HG03095 (cell line): ENCODE data around the gene CYP46A1.

Source experiments
- ATAC-seq: cut with Tn5 transposase; IDR thresholded peaks from one replicate; pipeline ENCODE4 v1.9.1; 2021; ENCODE audit warnings: moderate library complexity; ENCODE audit not compliant: unreplicated experiment

Gene CYP46A1

DNA sequence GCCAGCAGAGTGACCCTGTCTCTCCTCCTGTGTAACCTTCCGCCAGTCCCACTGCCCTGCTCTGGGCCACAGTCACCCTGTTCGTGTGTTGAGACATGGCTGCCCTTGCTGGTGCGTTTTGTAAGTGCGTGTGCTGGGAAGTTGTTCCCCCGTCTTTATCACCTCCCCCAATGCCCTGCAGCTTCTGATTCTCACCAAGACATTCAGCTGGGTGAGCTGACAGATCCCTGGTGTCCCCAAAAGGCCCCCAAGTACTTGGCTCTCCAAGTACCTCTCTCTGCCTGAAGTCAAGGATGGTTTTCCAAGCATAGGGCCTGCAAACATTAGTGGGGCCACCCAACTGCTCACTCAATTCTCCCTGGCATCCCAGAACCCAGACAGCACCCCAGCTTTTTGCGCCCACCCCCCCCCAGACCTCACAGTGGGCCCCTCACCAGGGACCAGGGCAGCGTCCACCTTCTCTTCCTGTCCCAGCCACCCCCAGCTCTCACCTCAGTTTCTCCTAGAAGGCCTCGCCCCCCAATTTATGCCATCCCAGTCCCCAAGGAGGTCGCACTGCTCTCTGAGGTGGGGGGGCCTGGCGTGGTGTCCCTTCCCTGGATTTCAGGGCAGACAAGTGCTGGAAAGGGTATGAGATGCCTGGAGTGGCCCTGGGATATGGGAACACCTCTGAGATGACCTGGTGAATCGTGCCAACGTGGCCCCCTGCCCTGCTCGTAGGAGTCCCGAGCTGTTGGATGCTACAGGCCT is 57.3 kb downstream of the CYP46A1 start:
- no peak for ATAC-seq

DNA sequence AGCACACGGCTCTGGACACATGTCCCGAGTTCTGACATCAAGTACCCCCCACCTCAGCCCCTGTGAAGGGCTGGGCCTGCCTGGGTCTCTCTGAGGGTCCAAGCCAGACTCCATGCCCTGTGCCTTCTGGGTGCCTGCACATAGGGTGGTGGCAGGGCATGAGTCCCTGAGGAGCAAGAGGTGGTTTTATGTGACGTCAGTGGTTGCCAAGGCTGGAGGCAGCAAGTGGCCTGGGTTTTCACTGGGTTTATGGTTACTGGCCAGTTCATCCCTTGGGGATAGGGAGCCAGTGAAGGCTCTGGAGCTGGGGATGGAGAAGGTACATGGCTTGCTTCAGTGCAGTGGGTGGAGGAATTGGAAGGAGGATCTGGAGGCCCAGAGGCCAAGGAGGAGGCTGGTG is 58.0 kb downstream of the CYP46A1 start:
- no peak for ATAC-seq

DNA sequence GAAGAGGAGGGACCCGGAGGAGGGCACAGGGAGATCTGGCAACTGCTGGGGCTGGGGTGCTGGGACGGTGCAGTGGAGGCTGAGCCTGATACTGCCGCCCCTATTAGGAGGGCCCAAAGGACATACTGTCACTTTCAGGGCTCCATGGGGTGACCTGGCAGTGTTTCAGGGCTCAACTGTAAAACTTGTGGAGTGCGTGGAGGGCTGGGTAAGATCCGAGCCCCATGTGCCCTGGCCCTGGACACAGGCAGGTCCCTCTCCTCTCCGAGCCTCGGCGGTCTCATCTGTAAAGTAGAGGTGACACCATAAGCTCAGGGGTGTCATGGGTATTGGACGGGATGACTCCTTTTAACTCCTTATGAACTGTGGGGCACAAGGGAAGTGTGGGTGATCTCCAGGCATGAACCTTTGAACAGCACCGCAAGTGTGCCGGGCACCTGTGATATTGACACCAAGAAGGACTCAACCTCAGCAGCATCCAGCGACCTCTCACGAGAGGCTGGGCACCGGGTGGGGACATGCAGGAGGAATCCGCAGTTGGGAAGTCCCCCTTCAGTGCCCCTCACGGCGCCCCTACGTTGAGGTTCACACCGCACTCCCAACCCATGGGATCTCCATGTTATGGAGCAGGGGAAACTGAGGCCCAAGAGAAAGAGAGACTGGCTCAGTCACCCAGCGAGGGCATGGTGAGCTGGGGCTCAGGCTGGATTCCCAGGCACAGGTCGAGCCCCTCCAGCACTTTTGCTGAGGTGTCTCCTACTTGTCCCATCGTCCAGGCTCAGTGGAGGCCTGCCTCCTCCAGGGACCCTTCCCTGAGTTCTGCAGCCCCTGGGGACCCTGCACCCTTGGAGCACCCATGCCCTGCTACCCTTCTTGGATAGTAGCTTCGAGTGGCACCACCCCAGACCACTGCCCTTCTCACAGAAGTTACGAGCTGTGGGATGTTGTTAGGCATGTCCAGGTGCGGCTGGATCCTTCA is 58.7 kb downstream of the CYP46A1 start:
- ATAC-seq: no peak

DNA sequence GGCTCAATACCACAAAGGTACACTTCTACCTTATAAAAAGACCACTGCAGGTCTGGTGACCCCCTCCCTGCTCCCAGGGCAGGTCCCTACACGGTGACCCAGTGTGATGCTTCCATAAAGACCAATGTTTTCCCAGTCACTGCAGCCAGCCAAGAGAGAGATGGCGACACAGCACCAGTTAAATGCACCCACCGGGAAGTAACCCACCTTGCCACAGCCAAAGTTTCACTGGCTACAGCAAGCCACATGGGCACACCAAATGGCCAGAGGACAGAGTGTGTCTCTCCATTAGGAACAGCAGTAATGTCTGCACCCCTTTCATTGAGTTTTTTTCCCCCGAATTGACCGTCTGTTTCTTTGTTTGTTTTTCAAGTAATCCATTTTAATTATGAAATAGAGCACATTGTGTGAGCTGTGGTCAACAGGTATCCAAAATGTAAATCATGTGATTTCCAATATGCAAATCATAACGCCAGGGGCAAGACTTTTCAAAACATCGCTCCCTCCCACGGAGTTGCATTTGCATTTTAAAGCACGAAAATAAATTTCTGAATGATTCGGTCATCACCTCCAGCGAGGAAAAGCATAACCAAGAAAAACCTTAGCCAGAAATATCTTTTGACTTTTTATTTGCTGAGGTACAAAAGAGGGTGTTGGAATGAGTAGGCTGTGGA is 60.2 kb downstream of the CYP46A1 start:
- ATAC-seq: no peak

DNA sequence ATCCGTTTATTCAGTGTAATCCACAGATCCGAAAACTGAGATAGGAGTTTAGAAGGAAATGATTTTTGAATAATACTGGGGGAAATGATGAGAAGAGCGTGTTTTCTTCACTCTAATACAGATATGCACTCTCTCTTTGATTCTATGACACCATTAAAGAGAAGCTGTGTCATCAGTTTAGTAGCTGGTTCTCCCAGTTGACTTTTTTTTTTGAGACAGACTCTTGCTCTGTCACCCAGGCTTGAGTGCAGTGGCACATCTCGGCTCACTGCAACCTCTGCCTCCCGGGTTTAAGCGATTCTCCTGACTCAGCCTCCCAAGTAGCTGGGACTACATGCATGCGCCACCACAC is 60.8 kb downstream of the CYP46A1 start:
- ATAC-seq: no peak

DNA sequence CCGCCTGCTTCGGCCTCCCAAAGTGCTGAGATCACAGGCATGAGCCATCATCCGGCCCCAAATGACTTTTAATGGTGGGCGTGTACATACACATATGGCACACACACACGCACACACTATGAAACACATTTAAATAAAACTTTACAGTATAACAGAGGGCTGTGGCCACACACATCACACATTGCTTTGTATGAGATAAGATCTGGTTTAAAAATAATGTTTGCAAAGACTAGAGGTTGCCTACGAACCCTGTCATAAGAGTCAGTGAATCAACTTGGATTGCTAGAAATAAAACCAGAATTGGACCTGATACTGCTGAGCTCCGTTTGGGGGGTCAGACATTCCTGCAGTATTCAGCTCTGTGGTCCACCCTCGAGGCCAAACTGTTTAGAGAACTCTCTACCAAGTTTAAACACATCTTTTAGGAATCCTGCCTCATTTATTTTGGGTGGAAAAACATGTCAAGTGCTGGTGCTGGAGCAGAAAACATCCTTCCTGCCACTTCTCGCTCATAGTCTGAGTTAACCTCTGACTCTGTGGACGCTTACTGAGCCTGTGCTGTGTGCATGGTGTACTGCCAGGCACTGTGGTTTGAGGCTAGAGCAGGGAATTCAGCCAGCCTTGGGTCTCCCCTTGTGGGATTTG is 61.3 kb downstream of the CYP46A1 start:
- no peak for ATAC-seq

DNA sequence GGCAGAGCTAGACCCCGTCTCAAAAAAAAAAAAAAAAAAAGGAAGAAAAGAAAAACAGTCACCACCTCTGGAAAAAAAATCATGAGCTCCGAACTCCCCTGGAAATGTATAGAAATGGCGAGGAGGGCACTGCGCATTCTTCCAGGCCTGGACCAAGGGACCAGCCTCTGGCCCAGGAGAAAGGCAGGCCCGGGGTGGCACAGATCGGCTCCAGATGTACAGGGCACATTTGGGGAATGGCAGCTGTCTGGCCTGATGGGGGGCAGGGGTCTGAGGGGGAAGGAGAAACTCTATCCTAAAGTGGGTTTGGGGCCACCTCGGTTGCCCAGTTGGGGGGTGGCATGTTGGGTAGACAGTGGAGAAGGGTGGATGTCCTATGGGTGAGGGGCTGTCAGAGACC is 63.1 kb downstream of the CYP46A1 start:
- ATAC-seq: no peak

DNA sequence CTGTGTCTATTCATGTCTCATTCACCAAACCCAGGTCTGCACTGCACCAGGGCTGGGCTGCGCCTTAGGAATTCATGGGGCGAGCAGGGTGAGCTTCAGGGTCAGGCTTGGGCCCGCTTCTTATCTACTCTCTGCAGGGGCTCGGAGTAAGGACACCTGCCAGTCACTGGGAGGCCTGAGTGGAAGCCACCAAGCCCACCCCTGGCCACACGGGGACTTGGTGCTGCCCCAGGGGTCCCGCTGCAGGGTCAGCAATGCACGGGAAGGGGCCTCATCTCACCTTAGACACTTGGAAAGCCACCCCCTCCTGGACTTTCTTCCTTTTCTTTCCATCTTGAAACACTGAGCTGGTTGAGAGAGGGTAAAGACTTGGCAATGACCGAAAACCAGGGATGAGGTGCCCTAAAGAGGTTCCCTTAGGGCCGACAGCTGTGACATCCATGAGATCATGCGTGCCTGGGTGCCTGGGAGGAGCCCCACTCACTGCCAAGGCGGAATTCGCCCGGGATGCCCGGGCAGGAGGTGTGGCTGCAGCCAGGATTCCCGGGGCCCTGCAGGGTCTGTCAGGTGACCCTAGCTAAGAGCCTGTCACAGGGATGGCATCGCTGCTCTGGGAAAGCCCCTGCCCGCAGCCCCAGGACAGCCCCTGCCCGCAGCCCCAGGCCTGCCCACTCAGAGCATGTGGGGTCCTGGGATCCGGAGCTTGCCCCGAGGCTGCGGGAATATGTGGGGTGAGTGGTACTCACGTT is 63.7 kb downstream of the CYP46A1 start:
- no peak for ATAC-seq

DNA sequence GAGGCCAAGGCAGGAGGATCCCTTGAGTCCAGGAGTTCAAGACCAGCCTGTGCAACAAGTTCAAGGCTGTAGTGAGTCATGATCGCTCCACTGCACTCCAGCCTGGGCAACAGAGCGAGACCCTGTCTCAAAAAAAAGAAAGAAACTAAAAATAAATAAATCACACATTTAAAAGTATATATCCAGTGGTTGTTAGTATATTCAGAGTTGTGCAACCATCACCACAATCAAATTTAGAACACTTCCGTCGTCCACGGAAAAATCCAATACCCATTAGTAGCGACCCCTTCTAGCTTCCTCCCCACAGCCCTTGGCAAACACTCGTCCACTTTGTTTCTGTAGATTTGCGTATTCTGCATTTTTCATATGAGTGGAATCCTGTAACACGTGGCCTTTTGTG is 64.4 kb downstream of the CYP46A1 start:
- no peak for ATAC-seq

DNA sequence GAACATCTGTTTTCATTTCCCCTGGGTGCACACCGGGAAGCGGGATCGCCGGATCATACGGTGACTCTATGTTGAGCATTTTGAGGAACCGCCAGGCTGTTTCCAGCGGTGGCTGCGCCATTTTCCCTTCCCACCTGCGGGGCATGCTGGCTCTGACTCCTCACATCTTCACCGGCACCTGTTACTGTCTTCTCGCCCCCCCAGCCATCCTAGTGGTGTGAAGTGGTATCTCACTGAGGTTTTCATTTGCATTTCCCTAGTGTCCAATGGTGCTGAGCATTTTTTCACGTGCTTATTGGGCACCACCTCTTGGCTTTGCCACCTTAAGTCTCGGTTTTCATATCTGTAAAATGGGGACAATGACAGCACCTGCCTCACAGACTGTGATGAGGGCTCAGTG is 65.0 kb downstream of the CYP46A1 start:
- no peak for ATAC-seq

DNA sequence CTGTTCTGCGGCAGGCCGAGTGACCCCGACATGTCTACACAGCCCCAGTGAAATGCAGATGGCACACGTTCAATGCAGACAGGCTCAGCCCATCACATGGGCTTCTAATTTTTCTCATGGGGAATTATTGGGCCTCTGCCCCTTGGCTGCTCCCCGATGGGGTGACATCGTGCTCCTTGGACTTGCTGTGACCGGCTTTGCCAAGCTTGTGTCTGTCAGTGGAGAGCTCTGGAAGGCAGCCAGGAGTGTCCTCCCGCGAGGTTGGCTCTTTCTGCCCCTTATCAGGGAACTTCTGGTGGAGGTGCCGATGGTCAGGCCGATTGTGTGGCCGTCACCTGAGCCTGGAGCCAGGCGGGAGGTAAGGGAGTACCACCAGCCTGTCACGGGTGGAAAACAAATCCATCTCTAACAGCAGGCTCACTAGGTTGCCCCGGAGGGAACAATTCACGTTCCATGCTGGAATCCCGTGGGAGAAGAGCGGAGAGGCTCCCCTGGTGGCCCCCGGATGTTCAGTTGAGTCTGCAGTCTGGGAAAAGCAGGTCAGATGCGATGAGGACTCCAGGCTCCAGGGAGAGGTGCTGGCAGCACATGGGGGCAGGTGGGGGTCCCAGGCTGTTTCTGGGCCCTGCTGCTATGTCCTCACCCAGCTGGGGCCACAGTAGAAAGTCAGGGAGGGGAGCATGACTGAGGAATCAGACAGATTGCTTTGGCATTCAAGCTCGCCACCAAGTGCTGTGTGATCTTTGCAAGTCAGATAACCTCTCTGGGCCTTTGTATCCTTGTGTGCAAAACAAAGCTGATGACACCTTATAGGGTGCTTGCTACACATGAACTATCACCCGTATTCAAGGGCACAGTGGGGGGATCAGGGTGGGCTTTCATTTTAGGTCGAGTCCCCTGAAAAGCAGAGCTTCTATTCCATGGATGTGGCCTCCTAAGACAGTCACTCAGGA is 65.9 kb downstream of the CYP46A1 start:
- no peak for ATAC-seq

DNA sequence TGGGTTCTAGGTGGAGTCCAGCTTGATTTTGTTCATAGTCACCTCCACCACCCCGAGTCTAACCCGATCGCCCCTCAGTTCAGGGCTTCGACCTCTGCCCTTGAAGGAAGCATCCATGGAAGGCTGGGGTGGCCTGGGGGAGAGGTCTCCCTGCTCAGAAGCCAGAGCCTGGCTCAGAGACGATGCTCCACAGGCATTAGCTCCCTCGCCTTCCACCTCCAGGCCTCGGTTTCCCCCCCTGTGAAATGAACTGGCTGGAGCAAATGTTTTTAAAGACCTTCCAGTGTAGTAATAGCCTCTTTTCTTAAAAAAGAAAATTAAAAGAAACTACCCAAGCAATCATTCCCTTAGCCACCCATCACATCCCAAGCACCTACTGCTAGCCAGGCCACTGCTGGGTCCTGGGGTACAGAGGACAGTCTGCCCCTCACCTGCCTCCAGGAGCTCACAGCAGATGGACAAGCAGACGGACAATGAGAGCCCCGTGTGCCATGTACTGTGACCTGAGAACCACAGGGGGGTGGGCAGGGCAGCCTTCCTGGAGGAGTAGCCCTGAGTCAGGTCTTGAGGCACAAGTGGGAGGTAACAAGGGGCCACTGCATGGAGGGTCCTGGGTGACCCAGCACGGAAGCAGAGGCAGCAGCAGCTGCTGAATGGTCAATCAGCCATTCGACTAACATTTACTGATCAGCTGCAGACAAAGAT is 66.8 kb downstream of the CYP46A1 start:
- no peak for ATAC-seq

DNA sequence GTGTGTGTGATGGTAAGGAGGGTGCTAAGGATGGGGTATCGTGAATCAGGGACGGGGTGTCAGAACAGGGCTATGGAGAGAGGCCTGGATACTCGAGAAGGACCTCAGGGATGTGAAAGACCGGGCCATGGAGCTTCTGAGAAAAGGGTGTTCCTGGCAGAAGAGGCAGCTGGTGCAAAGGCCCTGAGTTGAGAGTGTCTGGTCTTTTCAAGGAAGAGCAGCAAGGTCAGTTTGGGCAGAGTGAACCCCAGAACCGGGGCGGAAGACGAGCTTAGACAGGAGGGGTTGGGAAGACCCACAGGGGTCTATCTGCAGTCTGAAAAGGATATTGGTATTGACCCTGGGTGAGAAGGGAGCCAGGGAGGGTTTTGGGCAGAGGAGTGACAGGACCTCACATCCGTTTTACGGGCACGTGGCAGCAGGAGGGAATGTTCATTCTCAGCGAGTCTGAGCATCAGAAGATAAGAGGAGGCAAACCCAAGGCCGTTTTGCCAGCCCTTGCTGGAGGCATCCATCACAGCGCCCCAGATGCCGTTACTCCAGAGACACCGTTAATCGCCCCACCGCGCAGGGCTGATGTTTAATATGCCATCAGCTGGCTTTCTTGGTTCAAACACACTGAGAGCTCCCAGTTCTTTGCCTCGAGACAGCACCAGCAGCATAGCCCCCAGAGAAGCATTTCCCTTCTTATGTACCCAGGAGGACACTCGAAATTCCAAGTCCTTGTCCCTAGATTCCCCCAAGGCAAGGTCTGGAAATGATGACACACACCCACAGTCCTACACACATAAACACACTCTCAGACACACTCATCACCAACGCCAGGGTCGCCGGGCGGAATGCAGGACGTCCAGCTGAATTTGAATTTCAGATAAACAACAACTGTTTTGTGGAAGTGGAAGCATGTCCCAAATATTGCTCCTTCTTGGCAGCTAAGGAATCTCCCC is 67.7 kb downstream of the CYP46A1 start:
- ATAC-seq: no peak

DNA sequence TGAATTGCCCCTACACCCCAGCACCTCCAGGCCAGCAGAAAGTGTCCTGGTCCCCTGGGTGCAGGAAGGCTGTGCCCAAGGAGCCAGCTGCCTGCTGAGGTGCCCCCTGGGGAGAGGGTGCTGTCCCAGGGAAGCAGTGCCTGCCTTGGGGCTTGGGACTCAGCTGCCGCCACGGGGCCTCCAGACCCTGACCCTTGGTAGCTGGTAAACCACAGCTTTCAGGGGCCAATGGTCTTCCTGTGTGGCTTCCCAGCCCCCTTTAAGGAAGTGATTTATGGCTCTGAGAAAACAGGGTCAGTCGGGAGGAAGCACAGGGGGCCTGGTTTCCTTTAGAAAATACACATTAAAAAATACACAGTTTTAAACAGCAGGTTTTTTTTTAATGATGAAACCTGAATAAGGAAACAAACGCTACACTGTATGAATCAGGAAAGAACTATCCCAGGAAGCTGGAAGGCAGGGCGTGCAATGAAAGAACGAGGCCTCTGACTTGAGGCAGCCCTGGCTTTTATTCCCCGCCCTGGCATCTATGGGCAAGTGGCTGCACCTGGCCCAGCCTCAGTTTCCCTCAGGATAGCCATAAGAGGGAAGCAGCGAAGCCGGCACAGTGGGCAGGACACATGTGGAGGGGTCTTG is 68.5 kb downstream of the CYP46A1 start:
- no peak for ATAC-seq

DNA sequence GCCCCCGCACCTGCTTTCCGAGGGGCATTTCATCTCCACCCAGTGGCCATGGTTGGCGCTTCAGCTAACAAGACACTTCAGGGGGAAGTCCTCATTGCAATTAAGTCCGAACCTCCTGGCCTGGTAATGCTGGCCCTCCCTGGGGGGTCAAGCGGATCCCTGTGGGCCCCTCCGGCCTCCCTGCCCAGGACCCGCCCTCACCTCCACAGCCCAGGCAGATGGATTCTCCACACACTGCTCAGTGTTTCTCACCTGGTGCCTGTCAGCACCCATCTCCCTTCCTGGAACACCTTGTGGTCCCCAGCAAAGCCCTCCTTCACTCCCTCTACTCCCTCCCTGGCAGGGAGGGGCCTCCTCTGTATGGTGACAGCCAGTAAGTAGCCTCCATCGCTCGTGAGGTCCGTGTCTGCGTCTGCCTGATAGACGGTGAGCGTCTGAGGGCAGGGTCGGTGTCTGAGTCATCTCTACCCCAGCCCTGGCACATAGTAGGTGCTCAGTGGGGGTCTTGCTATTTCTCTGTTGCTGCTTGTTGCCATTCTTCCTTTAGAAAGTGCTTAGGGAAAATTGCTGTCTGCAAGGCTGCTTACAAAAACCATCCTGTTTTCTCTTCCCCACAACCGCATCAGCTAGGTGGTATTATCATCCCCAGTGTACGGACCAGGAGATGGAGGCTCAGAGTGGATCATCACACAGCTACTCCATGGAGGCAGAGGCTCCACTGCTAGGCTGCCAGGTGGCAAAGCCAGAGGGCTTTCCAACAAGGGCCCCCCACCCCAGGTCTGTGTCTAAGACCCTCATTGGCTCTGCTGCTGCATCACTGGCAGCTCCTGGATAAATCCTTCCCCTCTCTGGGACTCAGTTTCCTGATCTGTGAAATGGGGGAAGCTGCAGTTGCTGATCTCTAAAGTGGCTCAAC is 69.4 kb downstream of the CYP46A1 start:
- ATAC-seq: no peak
